CD4-positive, alpha-beta T cell treated with Interferon gamma for 1 hour (primary cell): Measurements from ENCODE around the gene SPRY2.

Source experiments
- DNase-seq: peaks from one replicate; pipeline ENCODE4 v3.0.0-alpha.2; 2020

SPRY2 gene

GRCh38 chr13:80312012-80312704, 28.8 kb downstream of the SPRY2 start:
- DNase-seq = no peak

GRCh38 chr13:80309926-80310325, 31.0 kb downstream of the SPRY2 start:
- no peak for DNase-seq

GRCh38 chr13:80307401-80307987, 33.4 kb downstream of the SPRY2 start:
- no peak for DNase-seq

- DNase-seq = no peak
Measured at GRCh38 chr13:80306337-80306972, 34.5 kb downstream of the SPRY2 start.

GRCh38 chr13:80305737-80306136, 35.2 kb downstream of the SPRY2 start:
- no peak for DNase-seq

GRCh38 chr13:80303225-80303811, 37.6 kb downstream of the SPRY2 start:
- no peak for DNase-seq

GRCh38 chr13:80299046-80299445, 41.9 kb downstream of the SPRY2 start:
- DNase-seq = no peak

GRCh38 chr13:80297503-80297902, 43.4 kb downstream of the SPRY2 start:
- DNase-seq = no peak

- DNase-seq = no peak
Measured at GRCh38 chr13:80297094-80297493, 43.8 kb downstream of the SPRY2 start.

GRCh38 chr13:80296638-80297037, 44.3 kb downstream of the SPRY2 start:
- DNase-seq = no peak

GRCh38 chr13:80290591-80290990, 50.3 kb downstream of the SPRY2 start:
- no peak for DNase-seq
